ENCODE results near the gene SRBD1. TPM values are rescaled to one million over a fixed set of nuclear protein-coding genes. Genes with fewer than 3 reads are reported as not detected.
A peak's percentile ranks its signal among the peaks of the same experiment; 100 is the strongest.

The SRBD1 gene
- total and polyA plus RNA-seq, 2 of the 8 experiments (the other 6 are each of a cell fraction or from before 2014, with no cell fraction given) = 4.6 to 20.0 TPM

- TF ChIP-seq, protein P1, sequence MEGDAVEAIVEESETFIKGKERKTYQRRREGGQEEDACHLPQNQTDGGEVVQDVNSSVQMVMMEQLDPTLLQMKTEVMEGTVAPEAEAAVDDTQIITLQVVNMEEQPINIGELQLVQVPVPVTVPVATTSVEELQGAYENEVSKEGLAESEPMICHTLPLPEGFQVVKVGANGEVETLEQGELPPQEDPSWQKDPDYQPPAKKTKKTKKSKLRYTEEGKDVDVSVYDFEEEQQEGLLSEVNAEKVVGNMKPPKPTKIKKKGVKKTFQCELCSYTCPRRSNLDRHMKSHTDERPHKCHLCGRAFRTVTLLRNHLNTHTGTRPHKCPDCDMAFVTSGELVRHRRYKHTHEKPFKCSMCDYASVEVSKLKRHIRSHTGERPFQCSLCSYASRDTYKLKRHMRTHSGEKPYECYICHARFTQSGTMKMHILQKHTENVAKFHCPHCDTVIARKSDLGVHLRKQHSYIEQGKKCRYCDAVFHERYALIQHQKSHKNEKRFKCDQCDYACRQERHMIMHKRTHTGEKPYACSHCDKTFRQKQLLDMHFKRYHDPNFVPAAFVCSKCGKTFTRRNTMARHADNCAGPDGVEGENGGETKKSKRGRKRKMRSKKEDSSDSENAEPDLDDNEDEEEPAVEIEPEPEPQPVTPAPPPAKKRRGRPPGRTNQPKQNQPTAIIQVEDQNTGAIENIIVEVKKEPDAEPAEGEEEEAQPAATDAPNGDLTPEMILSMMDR (IDR thresholded peaks at IDR 0.05; ENCODE audit: control extremely low read depth in 1 of 3, insufficient read depth in 1 of 3, low read depth in 1 of 3, low read length in 3 of 3) = peak in 1 of 3 experiments; percentile 11; a peak in 1 of 4 replicates
- peak; percentile 18 to 43; a peak in 2 of 4 replicates for TF ChIP-seq RAD21 (IDR thresholded peaks at IDR 0.05 in 1 of 2, conservative IDR thresholded peaks at IDR 0.05 in 1 of 2; ENCODE audit: low read depth in 2 of 2, low read length in 2 of 2)
- TF ChIP-seq KDM1A (IDR thresholded peaks at IDR 0.05; ENCODE audit: borderline replicate concordance, low read length) = no peak
- Histone ChIP-seq H2BK5ac (ENCODE audit: low read depth, low read length) (no peak overlapping the region), H2BK12ac (ENCODE audit: low read depth, low read length) (no peak overlapping the region), H3K18ac (ENCODE audit: extremely low read depth, low read length) (no peak overlapping the region), H3K9me3 (ENCODE audit: insufficient read depth in 2 of 2, low read depth in 1 of 2, low read length in 1 of 2) (no peaks in the 10 kb centered on the region), H3K79me1 (ENCODE audit: low read depth, low read length) (no peaks in the 10 kb centered on the region), H3K4me2 (ENCODE audit: insufficient read depth in 1 of 2, low read depth in 2 of 2, low read length in 2 of 2) (no peak overlapping the region), H3K23ac (ENCODE audit: insufficient read length) (no peak overlapping the region), H2AK5ac (ENCODE audit: low read depth, low read length) (no peak overlapping the region), H3K79me2 (ENCODE audit: control insufficient read depth in 1 of 2, insufficient read depth in 2 of 2, low read length in 2 of 2) (no peaks in the 10 kb centered on the region), H3K56ac (replicated peaks; ENCODE audit: insufficient read length, low read depth, low read length) (no peak overlapping the region), H3K23me2 (ENCODE audit: low read depth, low read length) (no peaks in the 10 kb centered on the region), H3K9ac (replicated peaks in 1 of 4; ENCODE audit: extremely low read depth in 1 of 4, low read depth in 3 of 4, low read length in 3 of 4) (no peak overlapping the region), H3K36me3 (ENCODE audit: control insufficient read depth in 2 of 4, insufficient read depth in 4 of 4, low read length in 3 of 4) (no peaks in the 10 kb centered on the region), H3K4ac (replicated peaks; ENCODE audit: insufficient read length, low read depth, low read length) (no peak overlapping the region), H2AFZ (ENCODE audit: low read length) (no peak overlapping the region; the same call in 1 of the 2 replicates), H3K4me3 (ENCODE audit: extremely low read depth in 1 of 4, insufficient read depth in 2 of 4, low read depth in 3 of 4, low read length in 4 of 4) (no peak overlapping the region), H3K4me1 (replicated peaks in 1 of 4; ENCODE audit: control insufficient read depth in 3 of 4, insufficient read depth in 4 of 4, low read length in 3 of 4) (peaks cover 0 to 8% (median 2%) of the 10 kb centered on the region in 4 experiments; a peak in 3 of 7 replicates), H3K14ac (ENCODE audit: insufficient read length) (no peak overlapping the region), H4K8ac (ENCODE audit: extremely low read depth, insufficient read depth, low read length) (no peak overlapping the region), H2BK20ac (ENCODE audit: low read length) (no peak overlapping the region), H4K20me1 (replicated peaks in 1 of 2; ENCODE audit: control insufficient read depth in 1 of 2, insufficient read depth in 2 of 2, low read length in 2 of 2) (no peaks in the 10 kb centered on the region), H2BK120ac (replicated peaks; ENCODE audit: low read depth, low read length) (no peak overlapping the region), H2BK15ac (ENCODE audit: low read length) (no peak overlapping the region), H3K27me3 (replicated peaks in 1 of 4; ENCODE audit: control insufficient read depth in 3 of 4, extremely low read depth in 1 of 4, insufficient read depth in 3 of 4, low read length in 3 of 4) (no peaks in the 10 kb centered on the region; a peak in 1 of 7 replicates), H4K91ac (replicated peaks; ENCODE audit: insufficient read length, low read length) (no peak overlapping the region), H4K5ac (ENCODE audit: insufficient read length, low read depth, low read length) (no peak overlapping the region), H3K27ac (ENCODE audit: low read depth, low read length) (no peak overlapping the region)
- CTCF ChIA-PET (ENCODE audit: partially characterized antibody) = interaction anchor here (0.6 to 1.9 kb wide), 9 partner anchors 10 to 364 kb away, joined by 3 to 7 read pairs (median 3); no protein-coding TSS in a partner anchor
- POLR2A ChIA-PET (ENCODE audit: partially characterized antibody) = no interaction called here
- DNase-seq (ENCODE audit: low read depth in 1 of 2, low spot score in 2 of 2) (peak in 1 of 2 experiments; percentile 40), FAIRE-seq (no peak)
- 82% methylated on average over 8 of the region's 8 CpGs; no CpG with 5 or more reads in 1 of the 2 experiments for WGBS, 2 experiments (ENCODE audit: extremely low coverage in 1 of 2, insufficient coverage in 1 of 2, insufficient read length in 1 of 2, insufficient replicate concordance in 2 of 2, low coverage in 1 of 2, low lambda C conversion rate in 2 of 2, missing lambda C conversion rate in 1 of 2)
These were observed 265.5 kb downstream of the SRBD1 start for GRCh38 chr2:45345331-45346234.

Data from H1 (cell line).